Epithelial cell of esophagus (primary cell): ENCODE measurements around the gene PLTP.
A peak's percentile ranks its signal among the peaks of the same experiment; 100 is the strongest.

Source experiments
- DNase-seq: peaks from one replicate; pipeline ENCODE4 v3.0.0; 2010; ENCODE audit warnings: low read depth
- H3K4me3 ChIP-seq: 2 replicates; pipeline ENCODE4 v1.5.1; 2011; ENCODE audit warnings: mild to moderate bottlenecking, low read length, control low read depth
- CTCF ChIP-seq: IDR thresholded peaks from 2 replicates; pipeline ENCODE4 v1.5.1; 2011; ENCODE audit warnings: low read depth, mild to moderate bottlenecking, low read length, control low read depth, inconsistent platforms; ENCODE audit not compliant: insufficient read depth; ENCODE audit errors: missing control alignments

The PLTP gene

GRCh38 chr20:45867136-45867818, 44.7 kb downstream of the PLTP start:
- DNase-seq: no peak
- no peak for TF ChIP-seq CTCF
- no peak overlapping the region for H3K4me3 ChIP-seq

GRCh38 chr20:45866454-45866853, 45.5 kb downstream of the PLTP start:
- no peak for DNase-seq
- no peak overlapping the region for H3K4me3 ChIP-seq
- TF ChIP-seq CTCF: no peak

- H3K4me3 ChIP-seq: no peak overlapping the region
- TF ChIP-seq CTCF: no peak
- DNase-seq: no peak
Observed at GRCh38 chr20:45863543-45864470, 48.1 kb downstream of the PLTP start.

GRCh38 chr20:45861221-45862075, 50.5 kb downstream of the PLTP start:
- DNase-seq: no peak
- no peak overlapping the region for H3K4me3 ChIP-seq
- no peak for TF ChIP-seq CTCF

GRCh38 chr20:45860560-45861220, 51.3 kb downstream of the PLTP start:
- no peak for TF ChIP-seq CTCF
- DNase-seq: peak; percentile 36
- H3K4me3 ChIP-seq: no peak overlapping the region

- no peak for TF ChIP-seq CTCF
- DNase-seq: no peak
- H3K4me3 ChIP-seq: no peak overlapping the region
Observed at GRCh38 chr20:45859916-45860315, 52.0 kb downstream of the PLTP start.
